Stimulated activated CD8-positive, alpha-beta memory T cell treated with anti-CD3 and anti-CD28 coated beads, Interleukin-2, amount 100 ng/mL, for 1 hour (primary cell): ENCODE results near the gene DHH.

ENCODE experiments used
- DNase-seq, 2 donors: peaks; one replicate each; pipeline ENCODE4 v3.0.0-alpha.2; 2020; ENCODE audit warnings: low read depth in 2 of 2

Gene DHH

DNA sequence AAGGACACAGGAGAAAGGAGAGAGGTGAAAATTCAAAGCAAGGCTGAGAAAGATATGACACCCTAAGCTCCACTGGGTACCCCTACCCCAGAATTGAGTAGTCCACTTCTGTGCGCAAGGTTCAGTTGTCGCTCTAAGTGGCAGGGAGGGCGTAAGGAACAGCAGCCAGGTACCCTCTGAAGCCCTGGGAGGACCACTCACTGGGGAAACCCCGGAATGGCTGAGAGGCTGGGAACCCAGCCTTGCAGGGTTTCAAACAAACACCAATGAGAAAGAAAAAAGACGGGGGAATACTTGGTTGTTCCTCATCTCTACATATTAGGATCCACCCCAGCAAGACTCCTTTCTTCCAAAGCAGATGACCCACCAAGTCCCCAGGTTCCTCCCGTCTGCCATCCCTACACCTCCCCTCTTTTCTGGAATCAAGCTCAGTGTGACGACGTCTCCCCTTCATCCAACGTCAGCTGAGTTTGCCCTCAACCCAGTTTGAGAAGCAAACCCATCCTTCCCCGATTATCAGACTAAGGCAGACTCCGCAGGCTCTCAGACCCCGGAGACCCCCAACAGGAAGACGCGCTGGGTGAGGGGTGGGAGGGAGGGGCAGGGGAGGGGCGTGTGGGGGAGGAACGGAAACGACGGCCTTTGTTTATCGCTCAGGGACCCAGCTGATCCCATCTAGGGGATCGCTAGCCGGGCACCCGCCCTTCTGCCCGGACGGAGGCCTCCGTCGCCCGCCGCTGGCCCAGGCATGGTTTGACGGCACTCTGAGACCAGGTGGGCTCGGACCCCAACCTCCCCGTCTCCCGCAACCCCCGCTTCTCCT, 15.3 kb upstream of the DHH start:
- DNase-seq: no peak

DNA sequence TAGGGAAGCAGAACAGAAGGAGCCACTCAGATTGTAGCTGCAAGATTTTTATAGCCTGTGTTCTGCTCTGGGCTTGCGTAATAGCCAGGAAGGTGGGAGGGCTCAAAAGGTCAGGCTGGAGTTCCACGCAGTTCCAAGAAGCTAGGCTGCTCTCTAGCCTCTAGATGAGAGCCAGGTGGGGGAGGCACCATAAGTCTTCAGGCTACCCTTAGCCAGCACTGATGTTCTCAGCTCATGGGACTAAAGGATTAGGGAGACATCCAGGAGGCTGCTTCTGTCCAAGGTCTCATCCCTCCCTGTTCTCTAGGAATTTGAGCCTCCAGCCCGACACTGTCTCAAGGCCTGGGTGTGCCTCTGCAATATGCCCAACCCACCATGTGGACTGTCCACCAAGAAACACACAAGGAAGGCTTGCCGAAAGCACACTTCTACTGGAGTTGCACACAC, 14.4 kb upstream of the DHH start:
- no peak for DNase-seq

DNA sequence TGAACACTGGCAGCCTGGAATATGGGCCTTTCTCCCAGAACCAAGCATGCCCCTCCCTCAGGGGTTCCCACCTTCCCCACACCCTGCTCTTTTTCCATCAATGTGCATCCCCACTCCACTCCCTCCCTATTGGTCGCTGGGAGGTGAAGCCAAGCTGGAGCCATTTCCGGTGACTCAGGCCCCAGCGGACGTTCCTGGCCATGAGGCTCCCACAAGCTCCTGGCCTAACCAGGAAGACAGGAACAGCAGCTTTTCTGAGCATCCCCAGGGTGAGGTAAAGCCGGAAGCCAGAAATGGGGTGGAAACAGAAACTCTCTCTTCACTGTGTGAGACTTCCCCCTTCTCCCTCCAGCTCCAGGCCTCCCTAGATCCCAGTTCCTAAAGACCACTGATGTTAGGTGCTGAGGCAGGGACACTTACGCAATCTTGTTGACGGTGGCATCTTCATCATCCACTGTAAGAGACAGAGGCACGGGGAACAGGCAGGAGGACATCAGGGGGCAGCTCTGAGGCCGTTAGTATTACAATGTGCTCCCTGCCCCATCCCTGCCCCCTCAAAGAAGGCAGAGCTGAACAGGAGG, 11.0 kb upstream of the DHH start:
- no peak for DNase-seq

DNA sequence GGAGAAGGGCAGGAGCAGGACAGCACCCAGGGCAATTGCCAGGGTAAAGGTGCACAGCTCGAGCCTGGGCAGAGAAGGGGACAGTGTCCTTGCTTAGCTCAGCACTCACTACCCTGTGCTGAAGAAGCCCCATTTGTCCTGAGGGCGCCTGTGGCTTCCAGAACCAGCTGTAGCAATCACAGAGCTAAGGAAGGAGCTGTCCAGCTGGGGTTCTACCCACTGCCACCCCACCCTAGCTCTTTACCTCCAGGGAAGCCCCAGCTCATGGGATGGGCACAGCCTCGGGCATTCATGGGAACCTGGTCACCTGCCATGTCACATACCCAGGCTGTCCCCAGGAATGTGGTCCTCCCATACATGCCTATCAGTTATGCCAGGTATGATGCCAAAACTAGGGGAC, 10.2 kb upstream of the DHH start:
- DNase-seq: no peak

DNA sequence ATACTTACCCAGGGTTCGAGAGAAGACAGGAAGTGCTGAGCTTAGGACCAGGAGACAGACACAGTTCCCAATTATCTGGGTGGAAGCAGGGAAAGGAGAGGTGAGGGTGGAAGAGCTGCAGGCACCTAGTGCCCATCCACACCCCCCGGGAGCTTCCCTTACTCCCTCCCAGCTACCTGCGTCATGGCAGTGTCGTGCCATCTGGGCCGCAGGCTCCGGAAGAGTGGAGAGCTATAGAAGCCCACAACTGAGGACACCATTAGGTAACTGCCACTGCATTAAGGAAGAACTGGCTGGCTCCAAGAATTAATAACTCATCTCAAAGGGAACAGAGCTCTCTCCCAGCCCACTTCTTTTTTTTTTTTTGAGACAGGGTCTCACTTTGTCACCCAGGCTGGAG, 5.8 kb upstream of the DHH start:
- DNase-seq: no peak

DNA sequence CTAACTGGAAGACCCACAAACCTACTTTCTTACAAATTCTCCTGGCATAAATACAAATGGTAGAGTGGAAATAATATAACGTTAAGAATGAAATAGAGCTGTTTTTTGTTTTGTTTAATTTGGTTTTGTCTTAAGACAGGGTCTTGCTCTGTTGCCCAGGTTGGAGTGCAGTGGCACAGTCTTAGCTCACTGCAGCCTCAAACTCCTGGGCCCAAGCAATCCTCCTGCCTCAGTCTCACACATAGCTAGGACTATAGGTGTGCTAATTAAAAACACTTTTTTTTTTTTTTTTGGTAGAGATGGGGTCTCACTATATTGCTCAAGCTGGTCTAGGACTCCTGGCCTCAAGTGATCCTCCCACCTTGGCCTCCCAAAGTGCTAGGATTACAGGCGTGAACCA, 4.1 kb upstream of the DHH start:
- DNase-seq: no peak

DNA sequence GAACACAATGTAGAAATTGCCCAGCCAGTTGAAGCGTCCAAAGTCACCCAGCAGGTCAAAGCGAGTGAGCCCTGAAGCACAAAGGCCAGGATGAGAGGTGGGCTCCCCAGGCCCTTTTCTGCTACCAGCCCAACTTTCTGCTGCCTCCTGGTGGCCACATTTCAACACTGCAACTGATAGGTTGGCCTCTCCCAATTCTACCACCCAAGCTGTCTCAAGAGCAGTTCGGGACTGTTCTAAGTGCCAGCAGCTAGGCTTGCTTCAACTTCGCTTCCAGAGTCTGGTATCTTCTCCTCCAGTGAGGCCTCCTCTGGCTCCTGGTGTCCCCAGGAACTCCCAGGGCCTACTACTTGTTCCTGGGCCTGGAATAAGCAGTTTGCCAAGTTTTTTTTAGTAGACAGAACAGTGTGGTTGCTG, 3.4 kb upstream of the DHH start:
- DNase-seq: peak in 1 of 2 donors; percentile 43

DNA sequence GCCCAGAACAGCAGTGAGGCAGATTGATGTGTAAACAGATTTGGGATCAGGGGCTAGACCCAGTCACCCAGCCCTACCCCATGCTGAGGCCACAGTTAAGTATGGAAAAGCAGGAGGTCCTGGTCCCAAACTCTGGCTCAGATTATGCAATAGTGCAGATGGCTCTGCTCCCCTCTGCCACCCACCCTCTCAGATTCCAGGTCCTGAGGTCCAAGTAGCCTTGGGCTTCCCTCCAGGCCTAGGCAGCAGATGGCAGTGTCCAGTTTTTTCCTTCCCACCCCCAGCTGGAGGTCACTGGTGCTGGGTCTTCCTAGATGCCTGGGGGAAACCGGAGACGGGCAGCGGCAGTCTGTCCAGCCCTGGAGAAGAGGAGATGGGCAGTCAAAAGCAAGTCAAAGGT, 2.8 kb upstream of the DHH start:
- DNase-seq: no peak

DNA sequence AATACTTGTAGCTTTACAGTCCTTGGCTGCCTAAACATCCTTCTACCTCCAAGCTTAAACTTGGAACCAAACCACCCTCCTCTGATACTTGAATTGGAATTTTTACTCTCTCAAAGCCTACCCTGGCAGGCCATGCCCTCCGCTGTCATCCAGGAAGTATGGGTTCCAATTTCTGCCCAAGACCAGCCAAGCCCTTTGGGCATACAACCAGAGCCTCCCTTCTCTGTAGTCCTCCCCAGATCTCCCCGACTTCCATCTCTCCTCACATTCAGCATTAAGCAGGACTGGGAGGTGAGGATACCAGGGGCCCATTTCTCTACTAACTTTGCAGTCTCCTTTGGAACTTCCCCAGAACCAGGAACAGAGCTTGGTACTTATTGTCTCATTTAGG, 369 bp upstream of the DHH start:
- DNase-seq: no peak

DNA sequence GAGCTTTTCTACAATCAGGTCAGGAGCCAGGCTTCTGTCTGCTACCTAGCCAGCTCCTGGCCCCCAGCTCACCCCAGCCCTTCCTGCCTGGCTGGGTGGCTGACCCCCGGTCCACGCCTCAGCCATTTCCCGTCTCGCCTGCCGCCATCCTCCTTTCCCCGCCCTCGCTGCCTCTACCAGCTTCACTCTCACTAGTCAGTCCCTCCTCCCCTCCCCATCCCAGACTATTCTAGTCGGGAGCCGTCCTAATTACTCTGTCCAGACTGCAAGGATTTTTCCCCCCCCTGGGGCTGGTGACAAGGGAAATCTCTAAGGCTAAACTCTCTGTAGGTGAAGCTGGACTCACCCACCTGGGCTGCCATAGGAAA, 825 bp downstream of the DHH start:
- DNase-seq: no peak

DNA sequence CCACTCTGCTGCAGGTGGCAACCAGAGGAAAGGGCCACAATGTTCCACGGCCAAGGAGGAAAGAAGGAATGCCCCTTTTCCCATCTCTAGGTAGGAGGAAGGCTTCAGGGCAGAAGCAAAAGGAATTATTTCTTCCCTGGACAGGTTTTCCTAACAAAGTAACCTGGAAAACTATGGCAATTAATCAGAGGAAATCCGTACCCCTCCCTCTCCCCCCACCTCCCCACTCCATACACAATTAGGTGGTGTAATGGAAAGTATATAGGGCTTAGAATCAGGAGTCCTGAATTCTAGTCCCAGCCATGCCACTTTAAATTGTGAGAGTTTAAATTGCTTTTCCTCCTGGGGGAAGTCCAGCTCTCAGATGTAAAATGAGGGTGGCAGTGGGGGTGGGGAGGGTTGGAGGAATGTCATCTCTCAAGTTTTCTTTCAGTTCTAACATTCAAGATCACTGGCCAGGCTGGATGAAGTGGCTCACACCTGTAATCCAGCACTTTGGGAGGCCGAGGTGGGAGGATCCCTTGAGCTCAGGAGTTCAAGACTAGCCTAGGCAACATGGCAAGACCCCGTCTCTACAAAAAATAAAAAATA, 1.7 kb downstream of the DHH start:
- DNase-seq: no peak

DNA sequence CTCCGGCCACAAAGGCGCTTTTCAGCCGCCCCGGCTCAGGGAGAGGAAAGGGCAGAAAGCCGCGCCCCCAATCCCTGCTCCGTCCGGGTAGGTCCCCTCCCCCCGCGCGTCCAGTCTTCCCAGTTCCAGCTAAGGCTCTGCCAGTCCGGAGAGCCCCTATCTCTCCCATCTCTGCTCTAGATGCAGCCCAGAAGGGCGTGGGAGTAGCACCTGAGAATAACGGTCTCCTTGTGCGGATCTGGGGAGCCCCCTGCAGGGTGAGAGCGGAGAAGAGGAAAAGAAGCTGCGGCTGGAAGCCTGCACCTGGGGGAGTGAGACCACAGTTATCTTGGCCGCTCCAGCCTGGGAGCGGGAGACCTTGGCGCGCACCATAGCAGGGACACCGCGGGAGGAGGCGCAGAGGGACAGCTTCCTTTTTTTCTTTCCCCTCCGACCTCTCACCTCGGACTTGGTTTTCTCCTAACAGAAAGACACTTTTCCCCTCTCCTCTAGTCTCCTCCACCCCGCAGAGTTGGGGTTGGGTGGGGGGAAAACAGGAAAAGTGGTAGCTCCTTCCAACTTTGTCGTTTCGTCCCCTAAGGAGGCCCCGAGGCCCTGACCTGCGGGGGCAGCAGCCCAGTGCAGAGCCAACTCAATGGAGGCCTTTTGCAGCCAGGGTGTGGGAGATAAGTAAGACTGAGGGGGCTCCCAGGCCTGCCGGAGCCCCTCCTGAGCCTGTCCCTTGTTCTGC, 2.4 kb downstream of the DHH start:
- DNase-seq: no peak

DNA sequence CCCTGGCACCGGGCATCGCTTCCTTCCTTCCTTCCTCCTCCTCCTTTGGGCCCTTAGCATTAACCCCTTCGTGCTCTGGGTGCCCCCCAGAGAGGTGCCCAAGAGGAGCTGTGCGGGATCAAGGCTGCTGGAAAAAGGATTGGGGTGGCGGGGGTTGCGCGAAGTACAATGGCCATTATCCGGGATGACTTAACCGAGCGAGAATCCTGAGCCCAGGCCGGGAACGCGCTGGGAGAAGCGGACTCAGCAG, 2.8 kb downstream of the DHH start:
- DNase-seq: no peak

DNA sequence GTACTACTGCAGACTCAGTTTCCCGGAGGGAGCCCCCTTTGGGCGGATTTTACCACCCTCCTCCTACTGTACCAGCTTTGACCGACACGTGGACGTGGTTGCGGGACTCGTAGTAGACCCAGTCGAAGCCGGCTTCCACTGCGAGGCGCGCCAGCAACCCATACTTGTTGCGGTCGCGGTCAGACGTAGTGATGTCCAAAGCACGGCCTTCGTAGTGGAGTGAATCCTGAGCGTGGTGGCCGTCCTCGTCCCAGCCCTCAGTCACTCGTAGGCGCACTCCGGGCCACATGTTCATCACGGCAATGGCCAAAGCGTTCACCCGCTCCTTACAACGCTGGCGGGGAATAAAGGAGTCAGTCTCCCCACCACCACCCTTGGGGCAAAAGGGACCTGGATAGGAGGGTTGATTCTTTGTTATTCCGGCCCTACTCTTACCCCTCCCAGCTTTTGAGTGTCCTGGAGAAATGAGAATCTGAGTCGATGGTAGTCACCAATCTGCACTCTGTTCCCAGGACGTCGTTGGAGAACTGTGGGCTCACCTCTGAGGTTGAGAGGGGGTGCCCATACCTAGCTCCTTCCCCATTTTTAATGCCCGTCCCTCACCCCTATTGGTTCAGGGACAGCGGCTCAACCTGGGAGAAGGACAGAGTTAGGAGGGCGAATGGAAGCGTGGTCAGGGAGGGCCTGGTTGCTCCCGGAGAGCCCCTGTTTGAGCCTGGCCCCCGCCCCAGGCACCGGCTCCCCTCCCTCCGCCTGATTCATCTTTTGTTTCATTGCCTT, 3.4 kb downstream of the DHH start:
- no peak for DNase-seq

DNA sequence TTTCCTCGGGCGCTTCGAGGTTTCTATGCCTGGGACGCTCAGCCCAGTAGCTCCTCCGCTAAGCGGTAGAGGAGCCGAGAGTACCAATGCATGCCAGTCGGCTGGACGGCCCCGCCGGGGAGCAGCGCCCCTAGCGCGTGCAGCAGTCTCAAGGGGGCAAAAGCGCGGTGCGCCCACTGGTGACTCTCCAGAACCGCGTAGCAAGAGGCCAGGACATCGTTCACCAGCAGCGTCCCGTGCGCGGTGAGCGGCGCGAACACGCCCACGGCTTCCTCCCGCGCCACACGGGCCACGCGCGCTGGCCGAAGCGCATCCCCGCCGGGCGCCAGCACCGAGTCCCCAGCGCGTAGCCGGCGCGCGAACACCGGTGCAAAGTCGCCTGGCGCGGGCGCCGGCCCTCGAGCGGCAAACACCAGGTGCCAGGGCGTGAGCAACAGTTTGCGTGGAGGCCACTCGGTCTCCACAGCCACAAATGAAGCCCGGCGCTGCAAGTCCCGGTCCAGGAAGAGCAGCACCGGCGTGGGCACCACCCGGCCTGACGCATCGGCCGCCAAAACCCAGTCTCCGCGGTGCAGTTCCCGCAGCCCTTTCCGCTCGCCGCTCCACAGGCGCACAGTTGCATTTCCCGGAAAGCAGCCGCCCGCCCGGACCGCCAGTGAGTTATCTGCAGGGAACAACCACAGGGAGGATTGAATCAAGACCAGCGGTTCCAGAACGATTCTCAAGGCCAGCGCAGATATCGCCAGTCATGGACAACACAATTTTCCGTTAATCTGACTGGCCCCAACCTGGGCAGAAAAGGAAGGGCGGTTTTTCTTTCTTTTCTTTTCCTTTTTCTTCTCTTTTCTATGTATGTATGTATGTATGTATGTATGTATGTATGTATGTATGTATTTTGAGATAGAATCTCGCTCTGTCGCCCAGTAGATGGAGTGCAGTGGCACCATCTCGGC, 4.5 kb downstream of the DHH start:
- no peak for DNase-seq

DNA sequence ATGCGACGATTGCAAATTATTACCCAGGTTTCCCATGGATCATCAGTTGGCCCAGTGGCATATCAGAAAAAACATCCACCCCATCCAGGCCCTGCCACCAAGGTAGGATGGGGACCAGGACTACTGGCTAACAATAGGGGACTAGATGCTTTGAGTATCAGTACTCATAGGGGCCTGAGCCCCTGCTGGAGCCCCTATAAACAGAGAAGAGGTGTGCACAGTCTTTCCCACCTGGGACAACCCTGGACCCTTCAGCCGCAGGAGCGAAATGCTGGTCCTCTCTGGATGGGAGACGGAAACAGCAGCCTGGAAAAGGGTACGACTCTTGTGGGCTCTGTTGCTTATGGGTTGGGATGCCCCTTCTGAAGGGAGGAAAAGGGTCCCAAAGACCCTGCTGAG, 5.7 kb downstream of the DHH start:
- DNase-seq: no peak

DNA sequence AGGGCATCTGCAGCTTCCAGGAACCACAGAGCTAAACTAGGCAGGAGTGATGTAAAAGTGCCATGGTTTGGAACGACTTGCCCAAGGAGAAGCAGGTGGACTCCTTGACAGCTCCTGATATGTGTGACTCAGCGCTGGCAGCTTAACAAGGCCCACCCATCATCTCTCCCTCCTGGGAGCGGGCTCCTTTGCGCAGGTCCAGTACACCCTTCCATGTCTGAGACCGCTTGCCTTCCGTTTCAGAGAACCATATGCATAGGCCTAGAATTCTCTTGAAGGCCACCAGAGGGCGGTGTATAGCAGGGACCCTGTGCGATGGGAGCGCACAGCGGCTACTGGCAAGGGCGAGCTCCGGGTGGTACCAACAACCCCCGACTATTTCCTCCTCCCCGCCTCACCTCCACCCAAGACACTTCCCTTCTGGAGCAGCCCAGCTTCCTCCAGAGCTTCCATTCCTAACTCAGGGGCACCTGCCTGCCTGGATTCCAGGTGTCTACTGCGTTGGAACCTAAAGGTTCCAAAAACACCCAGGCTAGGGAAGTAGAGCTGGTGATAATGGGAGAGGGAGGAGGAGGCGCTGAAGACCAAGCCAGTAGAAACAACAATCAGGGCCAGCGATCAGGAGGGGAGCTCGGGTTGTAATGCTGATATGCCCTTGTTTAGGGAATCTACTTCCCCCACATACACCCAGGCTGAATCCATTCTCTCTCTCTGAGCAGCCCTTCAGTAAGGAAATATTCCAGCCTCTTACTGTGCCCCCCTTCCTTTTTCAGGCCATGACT, 6.3 kb downstream of the DHH start:
- DNase-seq: peak; percentile 43 to 44

DNA sequence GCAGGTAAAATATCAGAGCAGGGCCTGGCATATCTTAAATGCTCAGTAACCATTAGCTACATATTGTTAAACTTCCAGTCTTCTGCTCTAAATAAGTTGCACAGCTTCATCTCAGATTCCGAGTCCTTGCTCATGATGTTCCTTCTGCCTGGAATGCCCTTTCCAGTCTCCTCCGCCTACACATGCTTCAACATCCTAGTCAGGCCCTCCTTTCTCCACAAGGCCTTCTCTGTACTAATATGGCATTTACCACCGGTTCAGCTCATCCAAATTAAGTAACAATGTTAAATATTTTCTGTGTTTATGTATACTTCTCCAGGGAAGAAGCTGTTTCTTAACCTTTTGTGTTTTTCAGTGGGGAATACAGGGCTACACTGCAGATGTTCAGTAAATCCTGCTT, 8.5 kb downstream of the DHH start:
- DNase-seq: no peak

DNA sequence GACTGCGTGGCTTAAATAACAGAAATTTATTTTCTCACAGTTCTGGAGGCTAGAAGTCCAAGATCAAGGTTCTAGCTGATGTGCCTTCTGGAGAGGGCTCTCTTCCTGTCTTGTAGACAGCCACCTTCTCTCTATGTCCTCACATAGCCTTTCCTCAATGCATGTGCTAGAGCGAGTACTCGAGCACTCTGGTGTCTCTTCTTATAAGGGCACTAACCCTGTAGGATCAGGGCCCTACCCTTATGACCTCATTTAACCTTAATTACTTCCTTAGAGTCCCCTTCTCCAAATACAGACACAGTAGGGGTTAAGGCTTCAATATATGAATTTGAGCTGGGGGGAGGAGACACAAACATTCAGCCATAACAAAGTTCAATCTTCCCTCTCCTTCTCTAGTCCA, 10.2 kb downstream of the DHH start:
- no peak for DNase-seq

DNA sequence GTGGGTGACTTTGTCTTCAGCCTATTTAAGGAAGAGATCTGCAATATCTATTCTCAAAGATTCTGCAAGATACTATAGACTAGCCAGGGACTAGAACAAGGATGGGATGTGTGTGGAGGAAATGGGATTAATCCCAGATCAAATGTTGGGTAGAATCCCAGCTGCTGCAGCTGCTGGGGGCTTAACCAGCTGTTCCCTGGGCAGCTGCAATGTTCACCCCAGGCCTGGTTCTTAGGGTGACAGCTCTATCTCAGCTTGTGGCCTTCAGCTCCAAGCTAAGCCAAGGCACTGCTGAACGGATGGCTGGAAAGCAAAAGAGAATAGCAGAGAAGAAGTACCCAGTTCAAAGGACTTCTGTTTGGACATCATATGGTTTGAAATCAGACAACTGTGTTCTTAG, 14.8 kb downstream of the DHH start:
- no peak for DNase-seq
